ENCODE measurements around the gene RASAL3.

Gene RASAL3

GRCh38 chr19:15468675-15469512, 4.5 kb upstream of the RASAL3 start:
- no peak overlapping the region for H3K27ac ChIP-seq
- no peak for TF ChIP-seq CTCF (conservative IDR thresholded peaks at IDR 0.05)

- no peak for TF ChIP-seq CTCF (conservative IDR thresholded peaks at IDR 0.05)
- peak overlapping the region; percentile 64 for H3K27ac ChIP-seq
These were observed 3.4 kb upstream of the RASAL3 start for GRCh38 chr19:15467734-15468214.

- TF ChIP-seq CTCF (conservative IDR thresholded peaks at IDR 0.05): no peak
- peak overlapping the region; percentile 64 for H3K27ac ChIP-seq
These were observed 2.7 kb upstream of the RASAL3 start for GRCh38 chr19:15466851-15467733.

- H3K27ac ChIP-seq: no peak overlapping the region
- TF ChIP-seq CTCF (conservative IDR thresholded peaks at IDR 0.05): no peak
These were observed 428 bp downstream of the RASAL3 start for GRCh38 chr19:15463861-15464371.

- TF ChIP-seq CTCF (conservative IDR thresholded peaks at IDR 0.05): no peak
- H3K27ac ChIP-seq: no peak overlapping the region
These were observed 2.6 kb downstream of the RASAL3 start for GRCh38 chr19:15461694-15462093.

- H3K27ac ChIP-seq: peak overlapping the region; percentile 72
- TF ChIP-seq CTCF (conservative IDR thresholded peaks at IDR 0.05): 0 out of 2 replicates have a peak, but pooled peaks have one; percentile 10
These were observed 6.5 kb downstream of the RASAL3 start for GRCh38 chr19:15457701-15458484.

All from VCaP (cell line).